Left lung (tissue), 10 donors: ENCODE measurements around the gene PFN1. TPM values are rescaled to one million over a fixed set of nuclear protein-coding genes. Genes with fewer than 3 reads are reported as not detected.
A peak's percentile ranks its signal among the peaks of the same experiment; 100 is the strongest.

Experiments used
- ATAC-seq: fragments of 200-7000 bp; cut with Tn5 transposase; one replicate; pipeline ENCODE4 v1.9.1; 2020; ENCODE audit warnings: moderate library complexity
- DNase-seq, 4 donors: peaks; one replicate each; pipeline ENCODE4 v3.0.0-alpha.2; 2013 to 2020
- H3K27ac ChIP-seq, 2 donors: fragments of 200-600 bp; sonication (generic) in 1 of 2; one replicate each; pipeline versions ENCODE4 v1.5.0 to v1.8.0; 2020 to 2021
- H3K27me3 ChIP-seq, 2 donors: fragments of 200-600 bp; sonication (generic) in 1 of 2; one replicate each; pipeline versions ENCODE4 v1.5.0 to v1.8.0; 2020 to 2021
- H3K36me3 ChIP-seq, 2 donors: fragments of 200-600 bp; sonication (generic) in 1 of 2; one replicate each; pipeline versions ENCODE4 v1.5.0 to v1.8.0; 2020 to 2021
- H3K4me1 ChIP-seq, 2 donors: fragments of 200-600 bp; one replicate each; pipeline ENCODE4 v1.8.0; 2021
- H3K4me3 ChIP-seq, 2 donors: fragments of 200-600 bp; sonication (generic) in 1 of 2; one replicate each; pipeline versions ENCODE4 v1.5.0 to v1.8.0; 2020 to 2021; ENCODE audit warnings: mild to moderate bottlenecking in 1 of 2
- H3K9me3 ChIP-seq, 2 donors: fragments of 200-600 bp; sonication (generic) in 1 of 2; one replicate each; pipeline versions ENCODE4 v1.5.0 to v1.8.0; 2020 to 2021
- CTCF ChIP-seq, 2 donors: fragments of 200-600 bp; sonication (generic) in 1 of 2; IDR thresholded peaks; one replicate each; pipeline versions ENCODE4 v1.5.0 to v1.8.0; 2021; ENCODE audit warnings: antibody characterized with exemption in 2 of 2
- intact Hi-C, 2 donors: fragments of 100-400 bp; cut with DNase I; formaldehyde crosslinking; loops; one replicate each; pipeline versions ENCODE4 v1.11.2 to v1.14.2; 2022
- polyA plus RNA-seq, 6 donors: library from polyadenylated mRNA; unstranded; fragments of 120-200 nt; gene quantifications; one replicate each; pipeline ENCODE4 v1.2.1, GENCODE V29; 2013; ENCODE audit not compliant: insufficient read length in 6 of 6
- total RNA-seq, 2 donors: library from RNA; stranded (reverse); fragmentation: NEBNext Ultra II Directional; extraction: Animal tissue kit (Norgen Biotek cat#: 25700); gene quantifications; one replicate each; pipeline ENCODE4 v1.2.1, GENCODE V29; 2021
- donor health status: DM: no; HTN: yes; CAD: no.
- donor health status: DM: no; HTN: no; CAD: no.

Gene PFN1
- total and polyA plus RNA-seq, 8 donors, result 337 to 987 (median 430) TPM

GRCh38 chr17:4902540-4902939 is 45.8 kb downstream of the PFN1 start:
- ATAC-seq, result no peak
- intact Hi-C loops, result loop anchor here in 1 of 2 donors (10.0 kb wide), 1 partner anchor 72 kb away; no protein-coding TSS in a partner anchor
- H3K9me3 ChIP-seq, result no peaks in the 10 kb centered on the region
- H3K27me3 ChIP-seq, result peaks cover 0 to 21% of the 10 kb centered on the region in 2 donors
- DNase-seq, result peak in 1 of 4 donors; percentile 54
- H3K27ac ChIP-seq, result peak overlapping the region; percentile 80 to 85
- peak overlapping the region in 1 of 2 donors; percentile 54 for H3K4me3 ChIP-seq
- H3K36me3 ChIP-seq, result peaks cover 0 to under 1% of the 10 kb centered on the region in 2 donors
- no peak for TF ChIP-seq CTCF (IDR thresholded peaks at IDR 0.05)
- H3K4me1 ChIP-seq, result peaks cover 11 to 48% of the 10 kb centered on the region in 2 donors

GRCh38 chr17:4901648-4902344 is 46.5 kb downstream of the PFN1 start:
- intact Hi-C loops, result loop anchor here in 1 of 2 donors (10.0 kb wide), 1 partner anchor 73 kb away; no protein-coding TSS in a partner anchor
- Histone ChIP-seq H3K9me3 (no peaks in the 10 kb centered on the region), H3K4me3 (peak overlapping the region in 1 of 2 donors; percentile 54), H3K27ac (peak overlapping the region; percentile 80 to 85), H3K27me3 (peaks cover 0 to 21% of the 10 kb centered on the region in 2 donors), H3K4me1 (peaks cover 11 to 48% of the 10 kb centered on the region in 2 donors), H3K36me3 (peaks cover 0 to 8% of the 10 kb centered on the region in 2 donors)
- ATAC-seq, result peak; percentile 69
- peak in 3 of 4 donors; percentile 39 to 94 (median 92) for DNase-seq
- TF ChIP-seq CTCF (IDR thresholded peaks at IDR 0.05), result no peak

- intact Hi-C loops, result loop anchor here in 1 of 2 donors (10.0 kb wide), 1 partner anchor 74 kb away; no protein-coding TSS in a partner anchor
- no peak for ATAC-seq
- peaks cover 11 to 48% of the 10 kb centered on the region in 2 donors for H3K4me1 ChIP-seq
- H3K36me3 ChIP-seq, result peaks cover 0 to 14% of the 10 kb centered on the region in 2 donors
- H3K9me3 ChIP-seq, result no peaks in the 10 kb centered on the region
- H3K27me3 ChIP-seq, result peaks cover 0 to 21% of the 10 kb centered on the region in 2 donors
- peak overlapping the region; percentile 60 to 80 for H3K27ac ChIP-seq
- DNase-seq, result peak in 1 of 4 donors; percentile 86
- no peak for TF ChIP-seq CTCF (IDR thresholded peaks at IDR 0.05)
- H3K4me3 ChIP-seq, result peak overlapping the region; percentile 42 to 54
Observed at GRCh38 chr17:4901108-4901647, 47.2 kb downstream of the PFN1 start.

GRCh38 chr17:4900231-4901107 is 47.9 kb downstream of the PFN1 start:
- TF ChIP-seq CTCF (IDR thresholded peaks at IDR 0.05), result no peak
- DNase-seq (peak in 3 of 4 donors; percentile 55 to 84 (median 67)), ATAC-seq (peak; percentile 4)
- H3K27ac ChIP-seq, result peak overlapping the region; percentile 60 to 80
- intact Hi-C loops, result loop anchor here in 1 of 2 donors (10.0 kb wide), 1 partner anchor 74 kb away; no protein-coding TSS in a partner anchor
- H3K9me3 ChIP-seq, result no peaks in the 10 kb centered on the region
- peaks cover 0 to 21% of the 10 kb centered on the region in 2 donors for H3K36me3 ChIP-seq
- H3K4me1 ChIP-seq, result peaks cover 11 to 48% of the 10 kb centered on the region in 2 donors
- peaks cover 0 to 21% of the 10 kb centered on the region in 2 donors for H3K27me3 ChIP-seq
- peak overlapping the region; percentile 42 to 54 for H3K4me3 ChIP-seq
